ENCODE measurements around the gene RTTN. TPM values are rescaled to one million over a fixed set of nuclear protein-coding genes. Genes with fewer than 3 reads are reported as not detected.

Gene RTTN
- total and polyA plus RNA-seq, 2 experiments from 2014 or later, result 7.2 to 31.0 TPM

GRCh38 chr18:70024093-70024492, 181.4 kb downstream of the RTTN start (continued):
- no peak for TF ChIP-seq ZNF462 (CRISPR knock-in tag; IDR thresholded peaks at IDR 0.05)

GRCh38 chr18:70022636-70023035, 182.9 kb downstream of the RTTN start:
- no peak overlapping the region for H3K4me3 Mint-ChIP-seq
- Histone ChIP-seq H3K27me3 (ENCODE audit: insufficient read depth) (no peaks in the 10 kb centered on the region), H3K79me2 (replicated peaks; ENCODE audit: insufficient read depth) (no peaks in the 10 kb centered on the region), H4K20me1 (replicated peaks; ENCODE audit: insufficient read depth) (no peaks in the 10 kb centered on the region), H3K36me3 (ENCODE audit: insufficient read depth) (no peaks in the 10 kb centered on the region), H3K9me2 (ENCODE audit: insufficient read depth) (no peaks in the 10 kb centered on the region; the same call in 1 of the 2 replicates), H3K4me3 (no peak overlapping the region), H3K4me1 (ENCODE audit: insufficient read depth) (no peaks in the 10 kb centered on the region; the same call in 1 of the 2 replicates), H3F3A (replicated peaks; ENCODE audit: low read depth) (no peaks in the 10 kb centered on the region), H3K4me2 (no peak overlapping the region), H3K27ac (ENCODE audit: low read depth) (no peak overlapping the region), H2AFZ (no peak overlapping the region)
- H3K9me3 Mint-ChIP-seq, result no peaks in the 10 kb centered on the region
- no peak for ATAC-seq
- no peak overlapping the region for H3K27ac Mint-ChIP-seq
- DNase-seq (ENCODE audit: low spot score), result no peak
- H3K4me1 Mint-ChIP-seq, result peaks cover 11% of the 10 kb centered on the region
- TF ChIP-seq ZNF114 (CRISPR knock-in tag; IDR thresholded peaks at IDR 0.05) (no peak), STAT1 (IDR thresholded peaks at IDR 0.05; ENCODE audit: unreplicated experiment) (no peak), EZH2phosphoT487 (IDR thresholded peaks at IDR 0.05; ENCODE audit: unreplicated experiment) (no peak)
- peaks cover 14% of the 10 kb centered on the region for H3K36me3 Mint-ChIP-seq (ENCODE audit: low read depth)
- no peaks in the 10 kb centered on the region for H3K27me3 Mint-ChIP-seq (ENCODE audit: insufficient read depth, low read depth, poor library complexity)

- peaks cover 10% of the 10 kb centered on the region for H3K36me3 Mint-ChIP-seq (ENCODE audit: low read depth)
- no peaks in the 10 kb centered on the region for H3K27me3 Mint-ChIP-seq (ENCODE audit: insufficient read depth, low read depth, poor library complexity)
- Histone ChIP-seq H3K4me1 (ENCODE audit: insufficient read depth) (no peaks in the 10 kb centered on the region), H3F3A (replicated peaks; ENCODE audit: low read depth) (no peaks in the 10 kb centered on the region), H4K20me1 (replicated peaks; ENCODE audit: insufficient read depth) (no peaks in the 10 kb centered on the region; the same call in 1 of the 2 replicates), H3K4me2 (no peak overlapping the region), H3K27me3 (ENCODE audit: insufficient read depth) (no peaks in the 10 kb centered on the region), H3K27ac (ENCODE audit: low read depth) (no peak overlapping the region), H2AFZ (no peak overlapping the region), H3K79me2 (replicated peaks; ENCODE audit: insufficient read depth) (no peaks in the 10 kb centered on the region), H3K36me3 (ENCODE audit: insufficient read depth) (no peaks in the 10 kb centered on the region), H3K4me3 (no peak overlapping the region), H3K9me2 (ENCODE audit: insufficient read depth) (no peaks in the 10 kb centered on the region; the same call in 1 of the 2 replicates)
- peaks cover 13% of the 10 kb centered on the region for H3K4me1 Mint-ChIP-seq
- no peak for ATAC-seq
- no peak overlapping the region for H3K4me3 Mint-ChIP-seq
- no peaks in the 10 kb centered on the region for H3K9me3 Mint-ChIP-seq
- H3K27ac Mint-ChIP-seq, result no peak overlapping the region
- no peak for DNase-seq (ENCODE audit: low spot score)
- no peak for TF ChIP-seq ZNF114 (CRISPR knock-in tag; IDR thresholded peaks at IDR 0.05)
- TF ChIP-seq JUNB (IDR thresholded peaks at IDR 0.05; ENCODE audit: unreplicated experiment), result no peak
- no peak for TF ChIP-seq STAT1 (IDR thresholded peaks at IDR 0.05; ENCODE audit: unreplicated experiment)
- TF ChIP-seq NANOG (IDR thresholded peaks at IDR 0.05; ENCODE audit: borderline replicate concordance), result no peak
- TF ChIP-seq REST (IDR thresholded peaks at IDR 0.05; ENCODE audit: unreplicated experiment), result no peak
Observed at GRCh38 chr18:70021498-70021897, 184.0 kb downstream of the RTTN start.

All from GM23338 (cell line).